GM10248 (cell line): Measurements from ENCODE around the gene NECAB3.
A peak's percentile ranks its signal among the peaks of the same experiment; 100 is the strongest.

Experiments
- CTCF ChIA-PET: fragments of 300-600 bp; sonication (Branson Sonifier 250); formaldehyde crosslinking; extraction: SDS; loops from one replicate; lab custom pipeline; 2021; ENCODE audit warnings: antibody characterized with exemption; lab: Yijun Ruan, JAX
- POLR2A ChIA-PET: fragments of 350-650 bp; sonication (Branson Sonifier 250); formaldehyde crosslinking; extraction: SDS; loops from one replicate; lab custom pipeline; 2020; ENCODE audit warnings: antibody characterized with exemption; lab: Yijun Ruan, JAX
- DNase-seq: peaks from one replicate; pipeline ENCODE4 v3.0.0; 2012; ENCODE audit errors: extremely low spot score
- CTCF ChIP-seq: IDR thresholded peaks from 2 replicates; pipeline ENCODE4 v1.5.1; 2012; ENCODE audit warnings: mild to moderate bottlenecking, low read depth; ENCODE audit errors: extremely low read depth, missing control alignments, control extremely low read depth

NECAB3 gene

GRCh38 chr20:33674294-33675135 lies at the start of gene NECAB3:
Gene NECAB3, minus strand, starts transcription at chr20:33674428. Its CDS starts 76 bp downstream, at chr20:33674352.
- POLR2A ChIA-PET, result interaction anchor here (1.0 kb wide), 1 partner anchor 10 kb away, joined by 6 read pairs; no protein-coding TSS in a partner anchor
- peak; percentile 88 for DNase-seq
- TF ChIP-seq CTCF, result no peak
- CTCF ChIA-PET, result interaction anchor here (1.3 kb wide), 1 partner anchor 11 kb away, joined by 3 read pairs; no protein-coding TSS in a partner anchor

- no peak for TF ChIP-seq CTCF
- no peak for DNase-seq
- ChIA-PET POLR2A (no interaction called here), CTCF (interaction anchor here (1.3 to 2.3 kb wide), 2 partner anchors 11 to 46 kb away, joined by 3 to 14 read pairs; partner anchors contain the start of gene ZNF341)
Observed at GRCh38 chr20:33721391-33722140, 47.3 kb upstream of the NECAB3 start.

GRCh38 chr20:33719989-33720709 lies 45.9 kb upstream of the NECAB3 start, which contains the start of gene PXMP4:
Gene PXMP4, minus strand, starts transcription at chr20:33720310. Its CDS starts 103 bp downstream, at chr20:33720207.
- no peak for TF ChIP-seq CTCF
- CTCF ChIA-PET, result interaction anchor here (0.9 to 1.8 kb wide), 5 partner anchors 12 to 289 kb away, joined by 3 to 11 read pairs (median 3); partner anchors contain the start of gene ZNF341
- peak; percentile 98 for DNase-seq
- POLR2A ChIA-PET, result interaction anchor here (0.8 kb wide), 1 partner anchor 12 kb away, joined by 3 read pairs; no protein-coding TSS in a partner anchor

GRCh38 chr20:33719277-33719988 lies 45.2 kb upstream of the NECAB3 start:
- CTCF ChIA-PET, result interaction anchor here (0.9 to 1.8 kb wide), 4 partner anchors 13 to 288 kb away, joined by 3 to 11 read pairs (median 4); partner anchors contain the start of gene ZNF341
- no peak for DNase-seq
- TF ChIP-seq CTCF, result no peak
- POLR2A ChIA-PET, result interaction anchor here (0.8 kb wide), 1 partner anchor 13 kb away, joined by 3 read pairs; no protein-coding TSS in a partner anchor

- no peak for TF ChIP-seq CTCF
- DNase-seq, result no peak
- ChIA-PET CTCF (interaction anchor here (1.0 kb wide), 1 partner anchor 36 kb away, joined by 3 read pairs; no protein-coding TSS in a partner anchor), POLR2A (no interaction called here)
Observed at GRCh38 chr20:33716498-33716897, 42.3 kb upstream of the NECAB3 start.
